H1 (cell line): ENCODE data around the gene PKNOX1.

Experiments
- CBX8 ChIP-seq: fragments of 300-800, 300-1000 bp; sonication (generic); IDR thresholded peaks from 2 replicates; pipeline ENCODE4 v1.7.1; 2016; ENCODE audit warnings: low read depth, low read length, borderline replicate concordance
- CEBPB ChIP-seq: IDR thresholded peaks from 2 replicates; pipeline ENCODE4 v1.6.1; 2012; ENCODE audit warnings: low read depth, low read length
- POLR2A ChIP-seq, 2 experiments: IDR thresholded peaks; 1 replicate in 1 of 2; 2 replicates in 1 of 2; pipeline ENCODE4 v1.6.1; 2011; ENCODE audit warnings: low read depth in 2 of 2, low read length in 2 of 2, mild to moderate bottlenecking in 2 of 2; ENCODE audit errors: control extremely low read depth in 1 of 2
- SRF ChIP-seq: IDR thresholded peaks from 2 replicates; pipeline ENCODE4 v1.6.1; 2011; ENCODE audit warnings: mild to moderate bottlenecking, low read depth, low read length, moderate library complexity

DNA sequence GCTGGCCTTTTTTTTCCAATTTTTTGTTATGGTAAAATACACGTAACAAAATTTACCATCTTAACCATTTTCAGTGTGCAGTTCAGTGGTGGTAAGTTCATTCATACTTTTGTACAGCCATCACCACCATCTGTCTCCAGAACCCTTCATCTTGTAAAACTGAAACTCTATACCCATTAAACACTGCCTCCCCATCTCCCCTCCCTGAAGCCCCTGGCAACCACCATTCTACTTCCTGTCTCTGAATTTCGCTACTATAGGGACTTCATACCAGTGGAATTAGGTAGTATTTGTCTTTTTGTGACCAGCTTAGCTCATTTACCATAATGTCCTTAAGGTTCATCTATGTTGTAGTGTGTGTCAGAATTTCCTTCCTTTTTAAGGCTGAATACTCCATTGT lies 8.7 kb downstream of the PKNOX1 start:
- TF ChIP-seq CEBPB (no peak), POLR2A (IDR thresholded peaks at IDR 0.05; ENCODE audit: control extremely low read depth in 1 of 2, low read depth in 2 of 2, low read length in 2 of 2) (no peak), CBX8 (no peak), SRF (no peak)
